K562 (cell line): Measurements from ENCODE around the gene SEPTIN1. TPM values are rescaled to one million over a fixed set of nuclear protein-coding genes. Genes with fewer than 3 reads are reported as not detected.
A peak's percentile ranks its signal among the peaks of the same experiment; 100 is the strongest.

Experiments
- ARID3B ChIP-seq: fragments of 250-450 bp; sonication (Bioruptor Pico); IDR thresholded peaks from 2 replicates; pipeline ENCODE4 v1.4.0; 2020; ENCODE audit warnings: borderline replicate concordance
- CC2D1A ChIP-seq: fragments of 450-650 bp; IDR thresholded peaks from 2 replicates; pipeline ENCODE4 v1.6.1; 2017; ENCODE audit warnings: mild to moderate bottlenecking
- DPF2 ChIP-seq: fragments of 450-650 bp; IDR thresholded peaks from 2 replicates; pipeline ENCODE4 v1.6.1; 2016
- ID3 ChIP-seq, 2 experiments: fragments of 250-450 bp in 1 of 2; fragments of 450-650 bp in 1 of 2; sonication (Bioruptor Pico) in 1 of 2; IDR thresholded peaks; 2 replicates each; pipeline versions ENCODE4 v1.6.1 to v1.8.0; 2016 to 2021; ENCODE audit warnings: mild to moderate bottlenecking in 2 of 2, moderate library complexity in 2 of 2, missing compliant biosample characterization in 1 of 2, missing genetic modification characterization in 1 of 2
- NKRF ChIP-seq: fragments of 450-650 bp; IDR thresholded peaks from 2 replicates; pipeline ENCODE4 v1.6.1; 2016; ENCODE audit warnings: borderline replicate concordance
- RCOR1 ChIP-seq, 2 experiments: IDR thresholded peaks; 2 replicates each; pipeline ENCODE4 v1.6.1; 2012; ENCODE audit warnings: low read depth in 2 of 2, low read length in 2 of 2, borderline replicate concordance in 1 of 2, improper control_type of control experiment in 1 of 2
- TARDBP ChIP-seq: fragments of 450-650 bp; IDR thresholded peaks from 2 replicates; pipeline ENCODE4 v1.6.1; 2016
- ZNF143 ChIP-seq: sonication (generic); formaldehyde crosslinking; IDR thresholded peaks from 2 replicates; pipeline ENCODE4 v1.9.0; 2022; ENCODE audit warnings: mild to moderate bottlenecking, missing genetic modification reagents
- ZNF408 ChIP-seq: fragments of 250-450 bp; sonication (Bioruptor Pico); IDR thresholded peaks from 2 replicates; pipeline ENCODE4 v1.4.0; 2020; ENCODE audit warnings: low read depth, mild to moderate bottlenecking, moderate library complexity
- polyA plus RNA-seq, 8 experiments: library from polyadenylated mRNA; depleted of rRNA in 4 of 8; stranded (reverse) in 5 of 8; unstranded in 3 of 8; fragments of >200 nt; fragmentation: Nextera tagmentation in 2 of 8; fragmentation: Illumina TruSeq in 1 of 8; extraction: Ambion mirVana in 2 of 8; extraction: Trizol in 1 of 8; gene quantifications; 2 replicates each; pipeline versions ENCODE4 v1.2.1 to v1.2.3, GENCODE V29; 2011 to 2014; ENCODE audit warnings: inconsistent platforms in 1 of 8, missing spikeins in 1 of 8
- total RNA-seq, 7 experiments: library from RNA; depleted of rRNA in 6 of 7; stranded (reverse); fragments of >200 nt in 6 of 7; fragmentation: Illumina TruSeq in 2 of 7; extraction: Trizol in 2 of 7; gene quantifications; 2 replicates each; pipeline versions ENCODE4 v1.2.1 to v1.2.3, GENCODE V29; 2011 to 2021; ENCODE audit warnings: low replicate concordance in 1 of 7

Gene SEPTIN1
- total and polyA plus RNA-seq, 9 of the 15 experiments (the other 6 are each of a cell fraction or from before 2014, with no cell fraction given), result 0.23 to 5.6 (median 1.7) TPM; not detected in 1

GRCh38 chr16:30377050-30377811 lies 5.1 kb downstream of the SEPTIN1 start (continued):
- TF ChIP-seq NKRF, result 0 out of 2 replicates have a peak, but pooled peaks have one; percentile 8
- TF ChIP-seq ID3 (CRISPR knock-in tag; IDR thresholded peaks at IDR 0.05), result no peak
- 0 out of 2 replicates have a peak, but pooled peaks have one; percentile 7 for TF ChIP-seq ID3 (tag; IDR thresholded peaks at IDR 0.05)
- peak; percentile 13; the same call in 1 of the 2 replicates for TF ChIP-seq CC2D1A
- no peak for TF ChIP-seq ZNF408
- TF ChIP-seq RCOR1 (IDR thresholded peaks at IDR 0.05; ENCODE audit: borderline replicate concordance in 1 of 2, low read depth in 2 of 2, low read length in 2 of 2), result 0 out of 4 replicates have a peak, but pooled peaks of 1 of the 2 experiments have one; percentile 2
- TF ChIP-seq TARDBP, result no peak
- no peak for TF ChIP-seq ARID3B (CRISPR knock-in tag)
- TF ChIP-seq DPF2, result peak; percentile 32; the same call in 1 of the 2 replicates
- TF ChIP-seq ZNF143 (CRISPR knock-in tag), result peak; percentile 44; the same call in 1 of the 2 replicates
